Measurements from ENCODE around the gene VCAN. TPM values are rescaled to one million over a fixed set of nuclear protein-coding genes. Genes with fewer than 3 reads are reported as not detected.

VCAN gene
- total RNA-seq: 100 to 1,000 TPM in 1 of 5 donors, 10 to 100 TPM in 4; 10.1 to 184 (median 29.2) TPM
- polyA plus RNA-seq: 1 to 10 TPM; 1.5 to 4.7 (median 2.0) TPM
- long read RNA-seq, donor 1, full-length matches to known transcripts: 9 of 9 reads
- long read RNA-seq, donor 1, partial matches to known transcripts: 0 of 9 reads
- long read RNA-seq, donor 1, other reads (novel, unspliced or antisense): 0 of 9 reads
- long read RNA-seq, donor 2, full-length matches to known transcripts: 29 of 29 reads
- long read RNA-seq, donor 2, partial matches to known transcripts: 0 of 29 reads
- long read RNA-seq, donor 2, other reads (novel, unspliced or antisense): 0 of 29 reads
- long read RNA-seq, donor 3, full-length matches to known transcripts: 16 of 16 reads
- long read RNA-seq, donor 3, partial matches to known transcripts: 0 of 16 reads
- long read RNA-seq, donor 3, other reads (novel, unspliced or antisense): 0 of 16 reads
- long read RNA-seq, donor 4, full-length matches to known transcripts: 3 of 3 reads
- long read RNA-seq, donor 4, partial matches to known transcripts: 0 of 3 reads
- long read RNA-seq, donor 4, other reads (novel, unspliced or antisense): 0 of 3 reads
- long read RNA-seq, donor 5, full-length matches to known transcripts: 69 of 99 reads
- long read RNA-seq, donor 5, partial matches to known transcripts: 30 of 99 reads
- long read RNA-seq, donor 5, other reads (novel, unspliced or antisense): 0 of 99 reads
- long read RNA-seq, donor 6, full-length matches to known transcripts: 33 of 45 reads
- long read RNA-seq, donor 6, partial matches to known transcripts: 12 of 45 reads
- long read RNA-seq, donor 6, other reads (novel, unspliced or antisense): 0 of 45 reads
- long read RNA-seq, donor 7, full-length matches to known transcripts: 43 of 43 reads
- long read RNA-seq, donor 7, partial matches to known transcripts: 0 of 43 reads
- long read RNA-seq, donor 7, other reads (novel, unspliced or antisense): 0 of 43 reads
- long read RNA-seq, donor 8, full-length matches to known transcripts: 32 of 38 reads
- long read RNA-seq, donor 8, partial matches to known transcripts: 6 of 38 reads
- long read RNA-seq, donor 8, other reads (novel, unspliced or antisense): 0 of 38 reads
- long read RNA-seq, donor 9, full-length matches to known transcripts: 33 of 102 reads
- long read RNA-seq, donor 9, partial matches to known transcripts: 69 of 102 reads
- long read RNA-seq, donor 9, other reads (novel, unspliced or antisense): 0 of 102 reads
- long read RNA-seq, donor 10, full-length matches to known transcripts: 7 of 7 reads
- long read RNA-seq, donor 10, partial matches to known transcripts: 0 of 7 reads
- long read RNA-seq, donor 10, other reads (novel, unspliced or antisense): 0 of 7 reads

- peak within 1 kb of the TSS; percentile 16 to 83 (median 71) for H3K27ac ChIP-seq
- peak within 1 kb of the TSS; percentile 38 to 54 (median 49) for H3K4me3 ChIP-seq
- H3K36me3 ChIP-seq: no peaks in the 10 kb centered on the region
- intact Hi-C loops (cut with DNase I; ENCODE audit: low total_unique reads): no loop called here
- no peaks in the 10 kb centered on the region for H3K9me3 ChIP-seq
- WGBS, 5 donors: 2 to 4% (median 2%) methylated on average over 42 to 43 of the region's 43 CpGs
- peaks cover 28 to 52% (median 41%) of the 10 kb centered on the region in 4 donors for H3K4me1 ChIP-seq
- TF ChIP-seq POLR2A (IDR thresholded peaks at IDR 0.05) (no peak), POLR2AphosphoS5 (IDR thresholded peaks at IDR 0.05) (peak in 1 of 3 donors; percentile 53)
- peak in 1 of 2 donors; percentile 92 for DNase-seq
- peaks cover 8 to 97% (median 57%) of the 10 kb centered on the region in 3 donors for H3K27me3 ChIP-seq
Observed at GRCh38 chr5:83471405-83472212, at the start of gene VCAN. TSS of gene VCAN (plus strand) at chr5:83471744. CDS start at chr5:83483519, 11,775 bp downstream.

DNA sequence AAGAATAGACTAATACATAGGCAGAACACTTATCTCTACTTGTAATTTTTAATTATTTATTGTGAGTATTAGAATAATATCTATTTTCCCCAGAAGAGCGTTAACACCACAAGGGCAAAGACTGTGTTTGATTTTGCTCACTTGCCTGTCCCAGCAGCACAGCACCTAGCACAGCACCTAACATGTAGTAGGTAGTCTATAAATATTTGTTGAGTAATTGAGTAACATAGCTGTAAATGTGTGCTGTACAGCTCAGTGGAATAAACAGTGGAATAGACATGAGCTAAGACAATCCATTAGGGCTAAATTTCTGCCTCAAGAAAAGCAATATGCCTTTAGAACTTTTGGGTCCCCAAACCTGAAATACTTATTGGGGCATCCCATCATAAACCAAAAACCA is 49.3 kb upstream of the VCAN start:
- Histone ChIP-seq H3K27me3 (peaks cover 0 to 10% (median 0%) of the 10 kb centered on the region in 3 donors), H3K9me3 (no peaks in the 10 kb centered on the region), H3K36me3 (no peaks in the 10 kb centered on the region), H3K4me1 (peaks cover 0 to 9% (median 3%) of the 10 kb centered on the region in 4 donors), H3K4me3 (no peak overlapping the region), H3K27ac (no peak overlapping the region)
- 89 to 97% (median 96%) methylated on average over 1 of the region's 1 CpG for WGBS, 5 donors
- intact Hi-C loops (cut with DNase I; ENCODE audit: low total_unique reads): loop anchor here (10.0 kb wide), 1 partner anchor 777 kb away; no protein-coding TSS in a partner anchor
- DNase-seq: no peak
- TF ChIP-seq EP300 (IDR thresholded peaks at IDR 0.05) (no peak), CTCF (IDR thresholded peaks at IDR 0.05) (no peak)

DNA sequence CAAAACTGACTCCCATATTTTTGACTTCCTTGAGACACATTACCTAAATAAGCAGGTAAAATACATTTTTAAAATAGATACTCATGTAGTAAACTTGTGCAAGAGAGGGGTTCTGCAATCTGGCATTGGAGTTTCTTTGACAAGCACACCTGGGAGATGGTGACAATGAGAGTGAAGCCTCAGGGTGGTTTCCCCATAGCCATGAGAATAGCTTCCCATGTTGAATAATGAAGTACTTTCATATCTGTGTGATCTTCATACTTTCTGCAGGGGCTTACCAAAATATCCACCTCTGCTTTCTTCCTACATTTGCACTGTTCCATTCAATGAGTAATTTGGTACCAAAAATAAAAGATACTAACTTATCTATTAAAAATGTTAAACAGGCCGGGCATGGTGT is 44.7 kb upstream of the VCAN start:
- peaks cover 0 to 18% (median 1%) of the 10 kb centered on the region in 4 donors for H3K4me1 ChIP-seq
- no peaks in the 10 kb centered on the region for H3K36me3 ChIP-seq
- 89 to 100% (median 95%) methylated on average over 1 of the region's 1 CpG for WGBS, 5 donors
- H3K27me3 ChIP-seq: peaks cover 0 to 10% (median 0%) of the 10 kb centered on the region in 3 donors
- DNase-seq: no peak
- H3K9me3 ChIP-seq: no peaks in the 10 kb centered on the region
- intact Hi-C loops (cut with DNase I; ENCODE audit: low total_unique reads): loop anchor here (10.0 kb wide), 1 partner anchor 782 kb away; no protein-coding TSS in a partner anchor
- no peak overlapping the region for H3K27ac ChIP-seq
- TF ChIP-seq EP300 (IDR thresholded peaks at IDR 0.05) (no peak), POLR2AphosphoS5 (IDR thresholded peaks at IDR 0.05) (no peak), POLR2A (IDR thresholded peaks at IDR 0.05) (no peak), CTCF (IDR thresholded peaks at IDR 0.05) (no peak)
- H3K4me3 ChIP-seq: no peak overlapping the region

- Histone ChIP-seq H3K4me3 (no peak overlapping the region), H3K27me3 (peaks cover 0 to 10% (median 0%) of the 10 kb centered on the region in 3 donors), H3K36me3 (no peaks in the 10 kb centered on the region), H3K27ac (no peak overlapping the region), H3K4me1 (peaks cover 0 to 18% (median 1%) of the 10 kb centered on the region in 4 donors), H3K9me3 (no peaks in the 10 kb centered on the region)
- 19 to 52% (median 32%) methylated on average over 1 of the region's 1 CpG for WGBS, 5 donors
- intact Hi-C loops (cut with DNase I; ENCODE audit: low total_unique reads): loop anchor here (10.0 kb wide), 1 partner anchor 783 kb away; no protein-coding TSS in a partner anchor
- DNase-seq: peak in 1 of 2 donors; percentile 39
- no peak for TF ChIP-seq EP300 (IDR thresholded peaks at IDR 0.05)
Observed at GRCh38 chr5:83428126-83428525, 43.4 kb upstream of the VCAN start.

Data from stomach (tissue), 19 donors.